Measurements from ENCODE around the gene TM4SF5.
A peak's percentile ranks its signal among the peaks of the same experiment; 100 is the strongest.

TM4SF5 gene

GRCh38 chr17:4768298-4768697 lies 3.4 kb upstream of the TM4SF5 start:
- H3K36me3 ChIP-seq (replicated peaks): no peaks in the 10 kb centered on the region
- H3K4me3 ChIP-seq (ENCODE audit: low read depth, low read length): no peak overlapping the region
- no peak for DNase-seq

GRCh38 chr17:4769628-4770027 lies 2.1 kb upstream of the TM4SF5 start:
- peaks cover 4% of the 10 kb centered on the region for H3K27me3 ChIP-seq (replicated peaks)
- no peaks in the 10 kb centered on the region for H3K36me3 ChIP-seq (replicated peaks)
- in situ Hi-C loops (cut with HindIII; ENCODE audit: low pct_ligation_motif_present, low sequenced_read_pairs): no loop called here
- no peak overlapping the region for H3K27ac ChIP-seq
- DNase-seq: no peak
- no peak for TF ChIP-seq CTCF (IDR thresholded peaks at IDR 0.05; ENCODE audit: low read depth, low read length, missing control alignments)
- H3K4me3 ChIP-seq (ENCODE audit: low read depth, low read length): no peak overlapping the region

More at GRCh38 chr17:4768298-4768697, 3.4 kb upstream of the TM4SF5 start:
- TF ChIP-seq CTCF (IDR thresholded peaks at IDR 0.05; ENCODE audit: low read depth, low read length, missing control alignments): no peak
- H3K27ac ChIP-seq: no peak overlapping the region
- in situ Hi-C loops (cut with HindIII; ENCODE audit: low pct_ligation_motif_present, low sequenced_read_pairs): no loop called here
- H3K27me3 ChIP-seq (replicated peaks): peaks cover 4% of the 10 kb centered on the region

GRCh38 chr17:4772235-4772613 lies 538 bp downstream of the TM4SF5 start:
- peaks cover 4% of the 10 kb centered on the region for H3K27me3 ChIP-seq (replicated peaks)
- in situ Hi-C loops (cut with HindIII; ENCODE audit: low pct_ligation_motif_present, low sequenced_read_pairs): no loop called here

GRCh38 chr17:4777969-4778760 lies 6.5 kb downstream of the TM4SF5 start:
- Histone ChIP-seq H3K4me3 (ENCODE audit: low read depth, low read length) (no peak overlapping the region), H3K36me3 (replicated peaks) (no peaks in the 10 kb centered on the region), H3K27ac (no peak overlapping the region), H3K27me3 (replicated peaks) (peaks cover 2% of the 10 kb centered on the region)
- DNase-seq: peak; percentile 13
- TF ChIP-seq CTCF (IDR thresholded peaks at IDR 0.05; ENCODE audit: low read depth, low read length, missing control alignments): no peak
- in situ Hi-C loops (cut with HindIII; ENCODE audit: low pct_ligation_motif_present, low sequenced_read_pairs): no loop called here

More at GRCh38 chr17:4772235-4772613, 538 bp downstream of the TM4SF5 start:
- no peak overlapping the region for H3K4me3 ChIP-seq (ENCODE audit: low read depth, low read length)
- no peak for TF ChIP-seq CTCF (IDR thresholded peaks at IDR 0.05; ENCODE audit: low read depth, low read length, missing control alignments)
- no peak for DNase-seq
- H3K36me3 ChIP-seq (replicated peaks): no peaks in the 10 kb centered on the region
- H3K27ac ChIP-seq: no peak overlapping the region

- no peaks in the 10 kb centered on the region for H3K36me3 ChIP-seq (replicated peaks)
- TF ChIP-seq CTCF (IDR thresholded peaks at IDR 0.05; ENCODE audit: low read depth, low read length, missing control alignments): no peak
- H3K27me3 ChIP-seq (replicated peaks): peaks cover 4% of the 10 kb centered on the region
- H3K4me3 ChIP-seq (ENCODE audit: low read depth, low read length): no peak overlapping the region
- no peak for DNase-seq
- in situ Hi-C loops (cut with HindIII; ENCODE audit: low pct_ligation_motif_present, low sequenced_read_pairs): no loop called here
- no peak overlapping the region for H3K27ac ChIP-seq
Observed at GRCh38 chr17:4780325-4780955, 8.8 kb downstream of the TM4SF5 start.

All from brain microvascular endothelial cell (primary cell).